Stimulated activated CD8-positive, alpha-beta memory T cell treated with anti-CD3 and anti-CD28 coated beads, Interleukin-15, amount 100 ng/mL, for 24 hours (primary cell): Measurements from ENCODE around the gene HBG1.
"Not testable (repeated sequence)": the region's sequence is repeated elsewhere in the genome, so short reads cannot be mapped to it uniquely, and the experiment has no call there.

Experiments
- DNase-seq: peaks from one replicate; pipeline ENCODE4 v3.0.0-alpha.2; 2020; ENCODE audit warnings: low read depth

Gene HBG1

GRCh38 chr11:5249807-5250396 lies at the start of gene HBG1:
Gene HBG1 (minus strand): TSS chr11:5249857. CDS start chr11:5249804, 53 bp downstream.
- not testable (repeated sequence) for DNase-seq

DNA sequence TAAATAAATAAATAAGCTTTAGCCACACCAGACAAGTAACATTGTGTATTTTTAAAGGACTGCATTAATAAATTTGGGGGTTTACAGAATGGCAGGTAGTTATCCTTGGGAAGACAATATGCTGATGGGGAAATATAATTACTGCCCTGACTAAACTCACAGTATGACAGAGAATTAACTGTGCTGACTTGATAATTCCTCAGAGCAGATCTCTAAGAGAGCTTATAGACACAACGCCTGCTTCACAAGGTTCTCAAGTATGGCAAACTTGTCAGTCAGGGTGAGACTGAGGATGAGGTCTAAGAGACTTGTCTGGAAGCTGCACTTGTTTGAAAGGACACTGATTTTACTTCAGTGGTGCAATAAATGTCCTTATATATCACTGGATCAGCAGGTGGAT lies 48.8 kb upstream of the HBG1 start:
- DNase-seq = no peak

GRCh38 chr11:5297721-5298323 lies 48.2 kb upstream of the HBG1 start:
- no peak for DNase-seq

- DNase-seq = not testable (repeated sequence)
Observed at GRCh38 chr11:5294342-5294995, 44.8 kb upstream of the HBG1 start.

GRCh38 chr11:5293028-5293427 lies 43.4 kb upstream of the HBG1 start:
- DNase-seq = no peak

DNA sequence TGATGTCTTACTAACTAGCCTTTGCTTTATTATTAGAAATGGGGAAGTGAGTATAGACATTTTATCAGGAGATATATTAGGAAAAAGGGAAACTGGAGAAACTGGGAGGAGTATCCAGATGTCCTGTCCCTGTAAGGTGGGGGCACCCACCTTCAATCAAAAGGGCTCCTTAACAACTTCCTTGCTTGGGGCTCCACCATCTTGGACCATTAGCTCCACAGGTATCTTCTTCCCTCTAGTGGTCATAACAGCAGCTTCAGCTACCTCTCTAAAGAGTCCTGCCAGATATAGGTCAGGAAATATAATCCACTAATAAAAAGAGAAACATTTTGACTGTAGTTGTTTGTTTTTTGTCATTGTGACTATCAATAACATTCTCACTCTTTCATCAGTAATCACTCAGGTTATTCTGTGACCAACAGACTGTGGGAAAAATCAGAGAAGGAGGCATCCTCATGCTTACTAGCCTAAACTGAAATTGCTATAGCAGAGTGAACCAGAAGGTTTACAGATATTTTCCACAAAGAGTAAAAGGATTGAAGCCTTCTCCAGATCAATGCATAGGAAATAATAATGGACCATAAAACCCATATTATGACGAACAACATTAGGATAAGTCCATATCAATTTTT lies 41.7 kb upstream of the HBG1 start:
- no peak for DNase-seq

DNA sequence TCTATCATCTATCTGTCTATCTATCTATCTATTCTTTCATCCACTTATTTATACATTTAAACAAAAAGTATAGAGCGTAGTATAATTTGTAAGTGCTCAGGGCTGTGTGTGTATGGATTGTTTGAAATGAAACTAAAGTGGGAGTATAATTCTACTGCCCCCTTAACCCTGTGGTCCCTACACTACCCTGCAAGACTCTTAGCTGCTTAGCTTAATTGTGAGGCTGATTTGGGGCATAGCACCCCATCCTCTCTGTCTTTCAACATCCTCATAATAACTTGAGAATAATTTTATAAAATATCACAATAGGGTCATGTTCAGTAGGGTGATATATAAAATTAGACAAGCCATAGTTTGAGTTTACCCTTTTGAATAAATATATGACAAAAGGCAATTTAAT lies 40.4 kb upstream of the HBG1 start:
- DNase-seq = no peak

GRCh38 chr11:5289696-5290095 lies 40.0 kb upstream of the HBG1 start:
- DNase-seq = no peak

GRCh38 chr11:5288906-5289550 lies 39.4 kb upstream of the HBG1 start:
- no peak for DNase-seq

DNA sequence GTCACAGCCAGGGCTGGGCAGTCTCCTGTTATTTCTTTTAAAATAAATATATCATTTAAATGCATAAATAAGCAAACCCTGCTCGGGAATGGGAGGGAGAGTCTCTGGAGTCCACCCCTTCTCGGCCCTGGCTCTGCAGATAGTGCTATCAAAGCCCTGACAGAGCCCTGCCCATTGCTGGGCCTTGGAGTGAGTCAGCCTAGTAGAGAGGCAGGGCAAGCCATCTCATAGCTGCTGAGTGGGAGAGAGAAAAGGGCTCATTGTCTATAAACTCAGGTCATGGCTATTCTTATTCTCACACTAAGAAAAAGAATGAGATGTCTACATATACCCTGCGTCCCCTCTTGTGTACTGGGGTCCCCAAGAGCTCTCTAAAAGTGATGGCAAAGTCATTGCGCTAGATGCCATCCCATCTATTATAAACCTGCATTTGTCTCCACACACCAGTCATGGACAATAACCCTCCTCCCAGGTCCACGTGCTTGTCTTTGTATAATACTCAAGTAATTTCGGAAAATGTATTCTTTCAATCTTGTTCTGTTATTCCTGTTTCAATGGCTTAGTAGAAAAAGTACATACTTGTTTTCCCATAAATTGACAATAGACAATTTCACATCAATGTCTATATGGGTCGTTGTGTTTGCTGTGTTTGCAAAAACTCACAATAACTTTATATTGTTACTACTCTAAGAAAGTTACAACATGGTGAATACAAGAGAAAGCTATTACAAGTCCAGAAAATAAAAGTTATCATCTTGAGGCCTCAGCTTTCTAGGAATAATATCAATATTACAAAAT lies 38.6 kb upstream of the HBG1 start:
- DNase-seq = no peak

GRCh38 chr11:5286901-5287300 lies 37.2 kb upstream of the HBG1 start:
- DNase-seq = no peak

DNA sequence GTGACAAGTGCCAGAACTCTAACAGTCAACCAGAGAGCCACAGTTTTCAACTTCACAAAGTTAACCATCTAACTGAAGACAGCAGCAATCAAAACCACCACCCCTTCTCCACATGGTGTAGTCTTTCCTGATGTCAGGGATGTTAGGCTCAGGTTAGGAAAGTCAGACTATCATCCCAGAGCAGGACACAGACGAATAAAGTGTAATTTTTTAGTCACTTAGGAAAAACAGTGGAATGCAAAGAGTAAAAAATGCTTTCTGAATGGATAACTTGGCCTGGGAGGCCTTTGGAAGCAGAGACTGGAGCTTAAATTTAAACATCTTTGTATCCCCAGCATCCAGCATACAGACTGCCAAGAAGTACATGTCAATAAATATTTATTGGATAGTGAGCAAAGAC lies 36.7 kb upstream of the HBG1 start:
- DNase-seq = no peak

DNA sequence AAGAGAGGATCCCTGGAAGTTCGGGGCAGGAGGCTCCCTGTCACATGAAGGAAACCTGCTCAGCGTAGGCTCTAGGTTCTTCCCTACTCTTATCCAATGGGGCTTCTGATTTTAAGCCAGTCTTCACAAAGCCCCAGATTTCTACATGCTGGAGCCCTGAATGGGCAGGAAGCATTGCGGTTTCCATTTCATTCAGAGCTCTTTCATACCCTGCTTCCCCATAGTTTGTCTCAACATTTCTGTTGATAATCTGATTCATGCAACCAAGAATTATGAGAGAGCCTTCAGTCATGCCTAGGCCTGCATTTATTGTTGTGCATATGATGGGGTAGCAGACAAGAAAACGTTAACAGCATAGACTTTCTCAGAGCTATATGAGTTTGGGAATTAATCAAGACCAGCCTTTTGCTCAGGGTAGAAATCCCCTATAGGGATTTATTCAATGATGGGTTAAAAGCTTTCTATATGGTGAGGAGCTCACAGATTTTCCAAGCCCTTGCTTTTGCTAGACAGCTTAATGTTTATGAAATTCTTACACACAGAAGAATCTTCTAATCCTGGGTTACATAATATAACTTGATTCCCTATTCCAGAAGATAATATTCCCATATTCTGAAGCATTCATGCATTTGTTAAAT lies 36.2 kb upstream of the HBG1 start:
- no peak for DNase-seq

GRCh38 chr11:5284637-5285036 lies 35.0 kb upstream of the HBG1 start:
- DNase-seq = no peak

DNA sequence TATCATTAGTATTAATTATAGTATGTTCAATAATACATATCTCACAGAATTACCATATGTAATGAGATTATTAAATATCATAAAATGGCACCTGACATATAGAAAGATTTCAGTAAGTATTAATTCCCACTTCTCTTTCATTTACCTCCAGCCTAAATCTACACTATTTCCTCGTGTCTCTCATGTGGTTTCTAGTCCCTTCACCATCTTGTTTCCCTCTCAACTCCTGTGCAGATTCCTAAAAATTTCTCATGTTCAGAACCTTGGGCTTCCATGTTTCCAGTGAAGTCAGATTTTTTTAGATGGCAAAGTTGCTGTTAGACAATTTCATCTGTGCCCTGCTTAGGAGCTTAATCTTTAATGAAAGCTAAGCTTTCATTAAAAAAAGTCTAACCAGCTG lies 34.2 kb upstream of the HBG1 start:
- DNase-seq = no peak

DNA sequence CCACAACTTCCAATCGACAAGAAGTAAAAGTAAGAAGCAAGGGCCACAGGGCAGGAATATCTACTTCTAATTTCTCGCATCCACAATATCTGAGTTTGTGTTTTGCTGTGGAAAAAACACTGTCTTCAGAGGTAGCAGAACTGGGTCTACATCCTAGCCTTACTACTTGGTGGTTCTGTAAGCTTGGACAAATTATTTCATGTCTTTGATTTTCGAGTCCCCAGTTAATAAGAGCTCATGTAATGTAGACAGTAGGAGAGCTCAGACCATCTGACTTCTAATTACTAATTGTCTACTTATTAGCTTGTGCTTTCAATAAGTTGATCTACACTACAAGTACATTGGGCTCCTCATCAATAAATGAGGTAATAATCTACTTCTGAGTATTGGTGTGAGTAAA lies 33.4 kb upstream of the HBG1 start:
- DNase-seq = no peak

- DNase-seq = no peak
Observed at GRCh38 chr11:5282628-5283027, 33.0 kb upstream of the HBG1 start.

- no peak for DNase-seq
Observed at GRCh38 chr11:5281596-5281995, 31.9 kb upstream of the HBG1 start.

DNA sequence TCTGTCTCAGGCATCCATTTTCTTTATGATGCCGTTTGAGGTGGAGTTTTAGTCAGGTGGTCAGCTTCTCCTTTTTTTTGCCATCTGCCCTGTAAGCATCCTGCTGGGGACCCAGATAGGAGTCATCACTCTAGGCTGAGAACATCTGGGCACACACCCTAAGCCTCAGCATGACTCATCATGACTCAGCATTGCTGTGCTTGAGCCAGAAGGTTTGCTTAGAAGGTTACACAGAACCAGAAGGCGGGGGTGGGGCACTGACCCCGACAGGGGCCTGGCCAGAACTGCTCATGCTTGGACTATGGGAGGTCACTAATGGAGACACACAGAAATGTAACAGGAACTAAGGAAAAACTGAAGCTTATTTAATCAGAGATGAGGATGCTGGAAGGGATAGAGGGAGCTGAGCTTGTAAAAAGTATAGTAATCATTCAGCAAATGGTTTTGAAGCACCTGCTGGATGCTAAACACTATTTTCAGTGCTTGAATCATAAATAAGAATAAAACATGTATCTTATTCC lies 31.0 kb upstream of the HBG1 start:
- DNase-seq = no peak

GRCh38 chr11:5279471-5280090 lies 29.9 kb upstream of the HBG1 start:
- DNase-seq = no peak
